Posterior cingulate gyrus (tissue), 11 donors: ENCODE data around the gene TPSAB1.
"Not testable (repeated sequence)": the region's sequence is repeated elsewhere in the genome, so short reads cannot be mapped to it uniquely, and the experiment has no call there.

Source experiments
- DNase-seq, 10 donors: peaks; one replicate each; pipeline versions ENCODE4 v3.0.0 to v3.0.0-alpha.2; 2020 to 2021; ENCODE audit warnings: mixed read lengths in 3 of 10
- intact Hi-C: fragments of 100-400 bp; cut with DNase I; formaldehyde crosslinking; loops from one replicate; pipeline ENCODE4 v1.15.1; 2023

Gene TPSAB1

GRCh38 chr16:1222553-1223354 is 17.8 kb upstream of the TPSAB1 start:
- DNase-seq = peak in 1 of 10 donors; percentile 81
- intact Hi-C loops = no loop called here

GRCh38 chr16:1223355-1224214 is 16.9 kb upstream of the TPSAB1 start:
- DNase-seq = peak in 1 of 10 donors; percentile 61
- intact Hi-C loops = no loop called here

- intact Hi-C loops = no loop called here
- peak in 1 of 10 donors; percentile 77 for DNase-seq
These were observed 15.9 kb upstream of the TPSAB1 start for GRCh38 chr16:1224558-1224957.

GRCh38 chr16:1225051-1225451 is 15.5 kb upstream of the TPSAB1 start, which contains the start of gene TPSG1:
TPSG1 (minus strand) TSS chr16:1225268; CDS start chr16:1225252, 16 bp downstream.
- intact Hi-C loops = no loop called here
- DNase-seq = peak in 1 of 10 donors; percentile 37

GRCh38 chr16:1225728-1226311 is 14.7 kb upstream of the TPSAB1 start:
- intact Hi-C loops = not testable (repeated sequence)
- peak in 1 of 10 donors; percentile 82 for DNase-seq

GRCh38 chr16:1226692-1227091 is 13.8 kb upstream of the TPSAB1 start:
- peak in 1 of 10 donors; percentile 52 for DNase-seq
- intact Hi-C loops = not testable (repeated sequence)

GRCh38 chr16:1228227-1228626 is 12.3 kb upstream of the TPSAB1 start:
- DNase-seq = peak in 1 of 10 donors; percentile 68

GRCh38 chr16:1229476-1229875 is 11.0 kb upstream of the TPSAB1 start:
- intact Hi-C loops = not testable (repeated sequence)
- peak in 2 of 10 donors; percentile 59 to 69 for DNase-seq

More at GRCh38 chr16:1228227-1228626, 12.3 kb upstream of the TPSAB1 start:
- intact Hi-C loops = not testable (repeated sequence)

GRCh38 chr16:1230084-1230470 is 10.4 kb upstream of the TPSAB1 start, which contains the start of gene TPSB2:
TPSB2 (minus strand) TSS chr16:1230184; CDS start chr16:1229951, 233 bp downstream.
- intact Hi-C loops = not testable (repeated sequence)

GRCh38 chr16:1230471-1231212 is 9.9 kb upstream of the TPSAB1 start:
- DNase-seq = peak in 3 of 10 donors; percentile 25 to 66 (median 41)
- intact Hi-C loops = not testable (repeated sequence)

More at GRCh38 chr16:1230084-1230470, 10.4 kb upstream of the TPSAB1 start, which contains the start of gene TPSB2:
- DNase-seq = peak in 1 of 10 donors; percentile 1

- peak in 2 of 10 donors; percentile 28 to 39 for DNase-seq
- intact Hi-C loops = not testable (repeated sequence)
These were observed 9.2 kb upstream of the TPSAB1 start for GRCh38 chr16:1231301-1231700.

GRCh38 chr16:1232049-1232748 is 8.3 kb upstream of the TPSAB1 start:
- intact Hi-C loops, DNase-seq: not testable (repeated sequence)

GRCh38 chr16:1236659-1237058 is 3.8 kb upstream of the TPSAB1 start:
- intact Hi-C loops, DNase-seq: not testable (repeated sequence)

GRCh38 chr16:1237990-1238389 is 2.5 kb upstream of the TPSAB1 start:
- intact Hi-C loops = no loop called here

GRCh38 chr16:1238909-1239308 is 1.6 kb upstream of the TPSAB1 start:
- intact Hi-C loops = not testable (repeated sequence)
- peak in 2 of 10 donors; percentile 55 to 82 for DNase-seq

More at GRCh38 chr16:1237990-1238389, 2.5 kb upstream of the TPSAB1 start:
- peak in 2 of 10 donors; percentile 3 to 20 for DNase-seq

GRCh38 chr16:1239575-1239974 is 930 bp upstream of the TPSAB1 start:
- DNase-seq = peak in 2 of 10 donors; percentile 42 to 67

GRCh38 chr16:1241081-1241480 is 576 bp downstream of the TPSAB1 start:
- DNase-seq = peak in 3 of 10 donors; percentile 25 to 56 (median 29)
- intact Hi-C loops = not testable (repeated sequence)

More at GRCh38 chr16:1239575-1239974, 930 bp upstream of the TPSAB1 start:
- intact Hi-C loops = not testable (repeated sequence)

GRCh38 chr16:1243363-1243762 is 2.9 kb downstream of the TPSAB1 start:
- intact Hi-C loops = not testable (repeated sequence)
- peak in 2 of 10 donors; percentile 54 to 57 for DNase-seq
